ENCODE data around the gene BCL2L14.

GRCh38 chr12:12034344-12034743 lies 36.4 kb upstream of the BCL2L14 start:
- TF ChIP-seq ZNF484 (CRISPR knock-in tag; IDR thresholded peaks at IDR 0.05; ENCODE audit: borderline replicate concordance, low read depth) (no peak), ZNF577 (CRISPR knock-in tag; IDR thresholded peaks at IDR 0.05; ENCODE audit: borderline replicate concordance, low read depth) (no peak), ISL2 (CRISPR knock-in tag; IDR thresholded peaks at IDR 0.05) (no peak), SMC3 (IDR thresholded peaks at IDR 0.05; ENCODE audit: low read length) (no peak), ZZZ3 (CRISPR knock-in tag; IDR thresholded peaks at IDR 0.05; ENCODE audit: borderline replicate concordance) (no peak), ZNF550 (CRISPR knock-in tag; IDR thresholded peaks at IDR 0.05; ENCODE audit: borderline replicate concordance) (no peak), CBX5 (CRISPR knock-in tag; IDR thresholded peaks at IDR 0.05; ENCODE audit: borderline replicate concordance) (no peak), TRIM22 (IDR thresholded peaks at IDR 0.05) (no peak), REST (IDR thresholded peaks at IDR 0.05; ENCODE audit: borderline replicate concordance in 1 of 2, low read depth in 1 of 2, low read length in 2 of 2) (no peak), POLR2AphosphoS5 (IDR thresholded peaks at IDR 0.05; ENCODE audit: low read depth, low read length) (no peak), FOXK1 (CRISPR knock-in tag; IDR thresholded peaks at IDR 0.05; ENCODE audit: borderline replicate concordance, low read depth) (no peak), ZSCAN22 (CRISPR knock-in tag; IDR thresholded peaks at IDR 0.05) (no peak)
- TF ChIP-seq, protein P1, sequence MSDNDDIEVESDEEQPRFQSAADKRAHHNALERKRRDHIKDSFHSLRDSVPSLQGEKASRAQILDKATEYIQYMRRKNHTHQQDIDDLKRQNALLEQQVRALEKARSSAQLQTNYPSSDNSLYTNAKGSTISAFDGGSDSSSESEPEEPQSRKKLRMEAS (IDR thresholded peaks at IDR 0.05) = no peak
